Measurements from ENCODE around the gene GMEB2. TPM values are rescaled to one million over a fixed set of nuclear protein-coding genes. Genes with fewer than 3 reads are reported as not detected.
A peak's percentile ranks its signal among the peaks of the same experiment; 100 is the strongest.
"Not testable (repeated sequence)": the region's sequence is repeated elsewhere in the genome, so short reads cannot be mapped to it uniquely, and the experiment has no call there.

The GMEB2 gene
- total and polyA plus RNA-seq, 2 donors: 9.3 to 16.3 TPM

GRCh38 chr20:63643499-63643898, 16.6 kb upstream of the GMEB2 start:
- peaks cover 10 to 15% of the 10 kb centered on the region in 2 donors for H3K36me3 ChIP-seq (ENCODE audit: control insufficient read depth in 2 of 2, insufficient read depth in 2 of 2, low read length in 1 of 2)
- H3K9me3 ChIP-seq (ENCODE audit: control insufficient read depth in 2 of 2, insufficient read depth in 1 of 2, low read length in 1 of 2): no peaks in the 10 kb centered on the region
- no peak overlapping the region for H3K4me3 ChIP-seq (ENCODE audit: low read length in 2 of 2)
- no peak overlapping the region for H3K27ac ChIP-seq (ENCODE audit: low read depth in 1 of 2, low read length in 1 of 2)
- H3K27me3 ChIP-seq (ENCODE audit: control insufficient read depth in 2 of 2, insufficient read depth in 1 of 2, low read length in 1 of 2): no peaks in the 10 kb centered on the region
- peaks cover 30 to 44% of the 10 kb centered on the region in 2 donors for H3K4me1 ChIP-seq (ENCODE audit: control insufficient read depth in 2 of 2, insufficient read depth in 2 of 2, low read length in 2 of 2)
- 97% methylated on average over 10 of the region's 10 CpGs for WGBS
- no peak for DNase-seq (ENCODE audit: low read depth in 6 of 9, low spot score in 9 of 9)

DNA sequence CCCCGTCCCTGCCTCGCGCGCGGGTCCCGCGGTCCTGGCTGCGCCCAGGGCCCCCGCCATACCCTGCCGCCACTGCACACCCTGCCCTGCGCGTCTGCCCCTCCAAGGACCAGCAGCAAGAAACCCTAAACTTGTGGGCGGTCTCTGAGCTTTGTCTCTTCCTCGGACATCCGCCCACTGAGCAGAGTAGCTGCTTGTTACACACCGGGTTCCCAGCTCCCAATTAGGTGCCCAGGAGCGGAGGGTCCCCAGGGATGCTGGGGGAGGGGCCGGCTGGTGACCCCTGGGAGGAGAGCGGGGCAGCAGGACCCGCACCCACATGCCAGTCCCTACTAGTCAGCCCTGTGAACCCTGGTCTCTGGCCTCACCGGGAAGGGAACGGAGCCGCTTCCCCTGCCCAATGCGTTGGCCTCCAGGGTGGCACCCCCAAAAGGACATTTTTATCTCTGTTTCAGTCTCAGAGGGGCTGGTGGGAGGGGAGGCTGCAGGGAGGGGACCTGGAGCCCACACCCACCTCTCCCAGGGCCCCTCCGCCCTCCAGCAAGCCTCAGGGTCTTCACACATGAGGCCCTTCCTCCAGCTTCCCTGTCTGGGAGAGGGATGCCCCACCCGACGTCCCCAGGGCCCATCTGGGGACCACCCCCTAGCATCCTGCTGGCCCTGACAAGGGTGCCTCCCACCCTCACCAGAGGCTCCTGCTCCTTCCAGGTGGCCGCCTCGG, 15.8 kb upstream of the GMEB2 start:
- Histone ChIP-seq H3K36me3 (ENCODE audit: control insufficient read depth in 2 of 2, insufficient read depth in 2 of 2, low read length in 1 of 2) (peaks cover 7 to 10% of the 10 kb centered on the region in 2 donors), H3K4me3 (ENCODE audit: low read length in 2 of 2) (peak overlapping the region in 1 of 2 donors; percentile 46), H3K4me1 (ENCODE audit: control insufficient read depth in 2 of 2, insufficient read depth in 2 of 2, low read length in 2 of 2) (peaks cover 34 to 51% of the 10 kb centered on the region in 2 donors), H3K27ac (ENCODE audit: low read depth in 1 of 2, low read length in 1 of 2) (peak overlapping the region; percentile 8 to 86), H3K27me3 (ENCODE audit: control insufficient read depth in 2 of 2, insufficient read depth in 1 of 2, low read length in 1 of 2) (no peaks in the 10 kb centered on the region), H3K9me3 (ENCODE audit: control insufficient read depth in 2 of 2, insufficient read depth in 1 of 2, low read length in 1 of 2) (no peaks in the 10 kb centered on the region)
- WGBS: 55% methylated on average over 29 of the region's 29 CpGs
- DNase-seq (ENCODE audit: low read depth in 6 of 9, low spot score in 9 of 9): peak in 1 of 9 donors; percentile 36

GRCh38 chr20:63641792-63642523, 15.1 kb upstream of the GMEB2 start:
- Histone ChIP-seq H3K27me3 (ENCODE audit: control insufficient read depth in 2 of 2, insufficient read depth in 1 of 2, low read length in 1 of 2) (no peaks in the 10 kb centered on the region), H3K9me3 (ENCODE audit: control insufficient read depth in 2 of 2, insufficient read depth in 1 of 2, low read length in 1 of 2) (no peaks in the 10 kb centered on the region), H3K36me3 (ENCODE audit: control insufficient read depth in 2 of 2, insufficient read depth in 2 of 2, low read length in 1 of 2) (peaks cover 7 to 10% of the 10 kb centered on the region in 2 donors), H3K27ac (ENCODE audit: low read depth in 1 of 2, low read length in 1 of 2) (peak overlapping the region; percentile 88), H3K4me1 (ENCODE audit: control insufficient read depth in 2 of 2, insufficient read depth in 2 of 2, low read length in 2 of 2) (peaks cover 40 to 57% of the 10 kb centered on the region in 2 donors), H3K4me3 (ENCODE audit: low read length in 2 of 2) (peak overlapping the region; percentile 28 to 46)
- DNase-seq (ENCODE audit: low read depth in 6 of 9, low spot score in 9 of 9): peak in 8 of 9 donors; percentile 71 to 94 (median 86)
- 7% methylated on average over 84 of the region's 86 CpGs for WGBS

DNA sequence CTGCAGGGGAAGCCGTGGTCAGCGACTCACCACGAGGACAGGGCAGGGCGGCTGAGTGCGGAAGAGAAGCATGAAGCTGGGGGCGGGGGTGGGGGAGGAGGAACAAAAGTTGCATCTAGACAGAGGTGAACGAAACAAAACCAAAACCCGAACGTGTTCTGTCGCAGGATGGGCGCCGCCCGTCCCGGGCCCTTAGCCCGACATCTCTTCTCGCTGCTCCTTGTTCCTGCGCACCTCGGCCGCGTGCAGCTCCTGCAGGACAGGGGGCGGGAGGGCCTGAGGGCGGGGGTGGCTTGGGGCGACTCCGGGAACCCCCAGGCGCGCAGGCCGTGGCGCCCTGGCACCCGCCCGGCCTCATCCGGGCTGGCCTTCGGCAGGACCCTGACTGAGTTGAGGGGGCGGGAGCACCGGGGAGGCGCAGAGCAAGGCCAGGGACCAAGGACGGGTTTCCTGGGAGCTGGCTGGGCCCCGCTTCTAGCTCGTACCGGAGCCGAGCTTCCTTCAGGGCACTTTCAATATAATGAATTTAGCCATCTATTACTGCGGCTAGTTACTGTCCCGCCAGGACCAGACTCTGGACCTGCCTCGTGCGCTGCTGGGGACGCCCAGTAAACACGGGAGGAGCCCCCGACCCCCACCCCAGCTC, 14.4 kb upstream of the GMEB2 start:
- no peak for DNase-seq (ENCODE audit: low read depth in 6 of 9, low spot score in 9 of 9)
- peak overlapping the region; percentile 21 to 28 for H3K4me3 ChIP-seq (ENCODE audit: low read length in 2 of 2)
- peak overlapping the region; percentile 88 for H3K27ac ChIP-seq (ENCODE audit: low read depth in 1 of 2, low read length in 1 of 2)
- H3K27me3 ChIP-seq (ENCODE audit: control insufficient read depth in 2 of 2, insufficient read depth in 1 of 2, low read length in 1 of 2): no peaks in the 10 kb centered on the region
- 72% methylated on average over 42 of the region's 47 CpGs for WGBS
- no peaks in the 10 kb centered on the region for H3K9me3 ChIP-seq (ENCODE audit: control insufficient read depth in 2 of 2, insufficient read depth in 1 of 2, low read length in 1 of 2)
- H3K4me1 ChIP-seq (ENCODE audit: control insufficient read depth in 2 of 2, insufficient read depth in 2 of 2, low read length in 2 of 2): peaks cover 45 to 58% of the 10 kb centered on the region in 2 donors
- peaks cover 7 to 10% of the 10 kb centered on the region in 2 donors for H3K36me3 ChIP-seq (ENCODE audit: control insufficient read depth in 2 of 2, insufficient read depth in 2 of 2, low read length in 1 of 2)

DNA sequence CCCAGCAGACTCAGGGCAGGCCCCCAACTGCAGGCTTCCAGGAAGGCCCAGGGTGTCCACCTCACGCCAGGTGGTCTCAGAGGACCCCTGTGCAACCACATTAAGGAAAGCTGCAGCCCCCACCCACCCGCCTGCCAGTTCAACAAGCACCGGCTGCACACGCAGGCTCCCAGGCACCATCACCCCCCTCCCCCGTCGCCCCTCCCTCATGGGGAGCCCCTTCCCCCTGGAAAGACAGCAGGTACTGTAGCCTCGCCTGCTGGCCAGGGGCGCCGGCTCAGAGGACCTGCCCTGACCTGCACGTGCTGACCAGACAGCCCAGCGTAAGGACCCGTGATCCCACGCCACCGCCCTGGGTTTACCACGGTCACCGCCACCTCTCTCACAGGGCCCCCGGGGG, 13.8 kb upstream of the GMEB2 start:
- not testable (repeated sequence) for H3K4me3 ChIP-seq (ENCODE audit: low read length in 2 of 2); DNase-seq (ENCODE audit: low read depth in 6 of 9, low spot score in 9 of 9); H3K9me3 ChIP-seq (ENCODE audit: control insufficient read depth in 2 of 2, insufficient read depth in 1 of 2, low read length in 1 of 2); H3K27me3 ChIP-seq (ENCODE audit: control insufficient read depth in 2 of 2, insufficient read depth in 1 of 2, low read length in 1 of 2)
- Histone ChIP-seq H3K4me1 (ENCODE audit: control insufficient read depth in 2 of 2, insufficient read depth in 2 of 2, low read length in 2 of 2) (peaks cover 44 to 64% of the 10 kb centered on the region in 2 donors), H3K36me3 (ENCODE audit: control insufficient read depth in 2 of 2, insufficient read depth in 2 of 2, low read length in 1 of 2) (peaks cover 7 to 10% of the 10 kb centered on the region in 2 donors), H3K27ac (ENCODE audit: low read depth in 1 of 2, low read length in 1 of 2) (peak overlapping the region; percentile 43 to 79)
- WGBS: 95% methylated on average over 16 of the region's 17 CpGs

DNA sequence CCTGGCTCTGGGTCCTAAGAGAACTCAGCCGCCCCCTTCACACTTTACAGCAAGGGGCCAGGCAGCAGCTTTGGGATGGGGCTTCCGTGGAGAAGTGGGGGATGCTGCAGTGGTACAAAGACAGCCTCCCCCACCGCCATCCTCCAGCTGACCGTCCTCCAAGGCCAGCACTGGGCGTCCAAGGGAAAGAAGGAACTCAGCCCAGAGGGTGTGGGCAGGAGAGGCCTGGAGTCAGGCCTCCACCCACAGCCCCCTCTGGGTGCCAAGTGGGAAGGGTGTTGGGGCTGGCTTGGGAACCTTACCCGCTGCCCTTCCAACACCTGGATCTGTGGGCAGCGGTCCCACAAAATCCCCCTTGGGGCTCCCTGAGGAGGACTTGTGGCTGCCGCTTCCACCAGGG, 13.2 kb upstream of the GMEB2 start:
- peaks cover 7 to 10% of the 10 kb centered on the region in 2 donors for H3K36me3 ChIP-seq (ENCODE audit: control insufficient read depth in 2 of 2, insufficient read depth in 2 of 2, low read length in 1 of 2)
- peaks cover 47 to 70% of the 10 kb centered on the region in 2 donors for H3K4me1 ChIP-seq (ENCODE audit: control insufficient read depth in 2 of 2, insufficient read depth in 2 of 2, low read length in 2 of 2)
- no peaks in the 10 kb centered on the region for H3K9me3 ChIP-seq (ENCODE audit: control insufficient read depth in 2 of 2, insufficient read depth in 1 of 2, low read length in 1 of 2)
- H3K27ac ChIP-seq (ENCODE audit: low read depth in 1 of 2, low read length in 1 of 2): peak overlapping the region; percentile 96 to 100
- H3K27me3 ChIP-seq (ENCODE audit: control insufficient read depth in 2 of 2, insufficient read depth in 1 of 2, low read length in 1 of 2): no peaks in the 10 kb centered on the region
- DNase-seq (ENCODE audit: low read depth in 6 of 9, low spot score in 9 of 9): no peak
- no peak overlapping the region for H3K4me3 ChIP-seq (ENCODE audit: low read length in 2 of 2)
- 96% methylated on average over 8 of the region's 8 CpGs for WGBS

DNA sequence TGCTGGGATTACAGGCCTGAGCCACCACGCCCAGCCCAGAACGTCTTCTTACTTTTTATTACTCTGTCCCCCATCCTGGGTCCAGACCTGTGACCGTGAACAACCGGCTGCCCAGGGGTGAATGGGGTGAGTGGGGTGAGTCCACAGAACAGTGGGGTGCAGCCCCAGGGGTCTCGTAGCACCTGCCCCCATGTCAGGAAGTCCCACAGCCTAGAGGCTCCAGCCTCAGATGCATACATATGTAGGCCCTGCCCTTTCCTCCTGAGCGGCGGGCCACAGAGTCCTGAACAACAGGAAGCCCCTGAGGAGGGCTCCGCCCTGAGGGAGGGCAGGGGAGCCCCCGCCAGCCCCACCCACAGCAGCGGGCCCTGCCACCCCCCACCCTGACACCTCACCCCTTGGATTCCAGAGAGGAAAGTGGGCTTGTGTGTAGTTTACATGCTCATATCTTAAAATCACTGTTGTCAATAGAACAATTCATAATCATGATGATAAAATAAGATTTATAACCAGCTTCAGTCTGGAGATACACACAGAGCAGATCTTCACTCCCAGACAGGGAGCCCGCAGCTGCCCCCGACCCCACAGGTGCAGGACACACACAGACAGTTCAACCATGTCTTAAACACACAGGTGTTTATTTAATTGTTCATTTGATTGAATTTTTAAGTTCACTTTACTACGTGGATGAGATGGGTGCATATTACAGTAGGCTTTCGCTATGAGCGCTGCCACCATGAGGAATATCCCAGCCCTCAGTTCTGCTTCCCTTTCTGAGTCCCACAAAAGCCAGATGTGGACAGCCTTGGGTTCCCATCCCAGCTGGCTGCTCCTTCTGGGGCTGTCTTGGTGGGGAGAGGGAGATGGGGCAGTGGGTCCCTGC, 12.4 kb upstream of the GMEB2 start:
- H3K9me3 ChIP-seq (ENCODE audit: control insufficient read depth in 2 of 2, insufficient read depth in 1 of 2, low read length in 1 of 2): no peaks in the 10 kb centered on the region
- peak overlapping the region in 1 of 2 donors; percentile 40 for H3K4me3 ChIP-seq (ENCODE audit: low read length in 2 of 2)
- H3K27me3 ChIP-seq (ENCODE audit: control insufficient read depth in 2 of 2, insufficient read depth in 1 of 2, low read length in 1 of 2): no peaks in the 10 kb centered on the region
- peaks cover 53 to 78% of the 10 kb centered on the region in 2 donors for H3K4me1 ChIP-seq (ENCODE audit: control insufficient read depth in 2 of 2, insufficient read depth in 2 of 2, low read length in 2 of 2)
- peak in 4 of 9 donors; percentile 76 to 92 (median 81) for DNase-seq (ENCODE audit: low read depth in 6 of 9, low spot score in 9 of 9)
- H3K36me3 ChIP-seq (ENCODE audit: control insufficient read depth in 2 of 2, insufficient read depth in 2 of 2, low read length in 1 of 2): peaks cover 4 to 10% of the 10 kb centered on the region in 2 donors
- WGBS: 29% methylated on average over 15 of the region's 15 CpGs
- peak overlapping the region; percentile 96 to 100 for H3K27ac ChIP-seq (ENCODE audit: low read depth in 1 of 2, low read length in 1 of 2)

DNA sequence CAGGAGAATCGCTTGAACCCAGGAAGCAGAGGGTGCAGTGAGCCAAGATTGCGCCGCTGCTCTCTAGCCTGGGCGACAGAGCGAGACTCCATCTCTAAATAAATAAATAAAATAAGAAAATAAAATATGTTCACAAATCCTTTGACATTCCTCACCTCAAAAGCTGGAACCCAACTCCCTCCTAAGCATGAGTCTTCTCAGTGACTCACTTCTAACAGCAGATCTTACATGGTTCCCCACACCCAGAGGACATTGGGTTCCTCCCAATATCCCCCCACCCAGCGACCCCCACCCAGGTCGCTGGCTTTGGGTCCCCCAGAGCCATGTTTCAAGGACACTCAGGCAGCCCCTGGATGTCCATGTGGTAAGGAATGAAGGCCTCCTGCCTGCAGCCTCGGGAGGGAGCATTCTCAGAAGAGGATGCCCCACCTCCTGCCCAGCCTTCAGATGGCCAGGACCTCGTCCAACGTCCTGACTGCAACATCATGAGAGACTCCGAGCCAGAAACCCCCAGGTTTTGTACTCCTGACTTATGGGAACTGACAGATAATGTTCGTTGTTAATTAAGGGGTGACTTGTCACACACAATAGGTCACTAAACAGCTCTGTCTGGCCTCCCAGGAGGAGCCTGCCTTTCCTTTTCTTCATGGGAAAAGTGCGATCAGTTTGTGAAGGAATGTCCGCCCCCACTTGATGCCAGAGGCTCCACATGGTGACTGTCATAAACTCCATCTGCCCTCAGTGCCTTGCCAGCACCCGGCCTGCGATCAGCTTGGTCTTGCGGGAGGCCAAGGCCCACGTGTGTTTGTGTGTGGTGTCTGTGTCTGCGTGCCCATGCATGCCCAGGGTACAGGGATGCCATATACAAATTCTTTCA, 10.1 kb upstream of the GMEB2 start:
- 91% methylated on average over 19 of the region's 19 CpGs for WGBS
- Histone ChIP-seq H3K27me3 (ENCODE audit: control insufficient read depth in 2 of 2, insufficient read depth in 1 of 2, low read length in 1 of 2) (no peaks in the 10 kb centered on the region), H3K27ac (ENCODE audit: low read depth in 1 of 2, low read length in 1 of 2) (peak overlapping the region; percentile 96 to 99), H3K4me1 (ENCODE audit: control insufficient read depth in 2 of 2, insufficient read depth in 2 of 2, low read length in 2 of 2) (peaks cover 50 to 89% of the 10 kb centered on the region in 2 donors), H3K36me3 (ENCODE audit: control insufficient read depth in 2 of 2, insufficient read depth in 2 of 2, low read length in 1 of 2) (no peaks in the 10 kb centered on the region), H3K4me3 (ENCODE audit: low read length in 2 of 2) (no peak overlapping the region), H3K9me3 (ENCODE audit: control insufficient read depth in 2 of 2, insufficient read depth in 1 of 2, low read length in 1 of 2) (no peaks in the 10 kb centered on the region)
- DNase-seq (ENCODE audit: low read depth in 6 of 9, low spot score in 9 of 9): no peak

All from thymus (tissue), 11 donors.